Measurements from ENCODE around the gene MYL5. TPM values are rescaled to one million over a fixed set of nuclear protein-coding genes. Genes with fewer than 3 reads are reported as not detected.
A peak's percentile ranks its signal among the peaks of the same experiment; 100 is the strongest.

The MYL5 gene
- total and polyA plus RNA-seq, 2 of the 13 experiments (the other 11 are each of a cell fraction or from before 2014, with no cell fraction given), result 6.5 to 16.0 TPM

DNA sequence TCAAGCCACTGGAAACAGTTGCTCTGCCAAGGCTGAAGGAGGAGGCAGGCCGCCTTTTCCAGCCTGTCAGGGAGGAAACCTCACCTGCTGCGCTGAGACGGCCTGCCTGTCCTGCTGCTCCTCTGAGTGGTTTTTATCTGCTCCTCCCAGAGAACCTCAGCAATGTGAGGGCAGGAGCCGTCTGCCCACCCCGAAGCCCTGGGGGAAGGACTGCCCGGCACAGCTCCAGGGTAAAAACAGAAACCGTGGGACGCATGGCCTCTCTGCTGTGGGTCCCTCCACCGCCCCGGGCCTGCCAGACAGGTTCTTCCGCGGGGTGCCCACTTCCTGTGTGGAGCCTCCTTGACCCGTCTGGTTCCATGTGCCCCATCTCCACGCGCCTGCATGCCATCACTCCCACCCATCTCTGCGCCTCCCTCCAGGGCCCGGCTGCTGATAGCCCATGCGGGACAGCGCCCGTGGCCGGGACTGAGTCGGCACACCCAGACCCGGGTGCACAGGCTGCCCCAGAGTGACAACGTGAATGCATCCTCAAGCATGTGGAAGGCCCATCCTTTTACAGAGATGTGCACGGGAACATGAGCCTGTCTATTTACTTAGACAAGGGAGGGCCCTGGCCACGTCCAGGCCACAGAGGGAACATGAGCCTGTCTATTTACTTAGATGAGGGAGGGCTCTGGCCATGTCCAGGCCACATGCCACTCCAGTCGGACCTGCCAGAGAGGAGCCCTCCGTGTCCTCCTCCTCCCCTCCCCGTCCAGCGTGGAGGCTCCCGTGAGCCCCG, 18.6 kb downstream of the MYL5 start (continued):
- TF ChIP-seq EP300 (IDR thresholded peaks at IDR 0.05; ENCODE audit: low read depth in 2 of 2, low read length in 2 of 2) (peak in 1 of 2 experiments; percentile 53; a peak in 1 of 4 replicates), EP300 (CRISPR knock-in tag; IDR thresholded peaks at IDR 0.05; ENCODE audit: borderline replicate concordance) (peak; percentile 67; the same call in 1 of the 2 replicates), NCOA1 (CRISPR knock-in tag; IDR thresholded peaks at IDR 0.05) (no peak), HOXD1 (CRISPR knock-in tag; IDR thresholded peaks at IDR 0.05) (0 out of 2 replicates have a peak, but pooled peaks have one; percentile 37), RBM22 (optimal IDR thresholded peaks at IDR 0.05; ENCODE audit: low read length) (no peak), ZNF772 (CRISPR knock-in tag; IDR thresholded peaks at IDR 0.05) (no peak), RNF2 (conservative IDR thresholded peaks at IDR 0.05; ENCODE audit: low read depth) (peak; percentile 77), NFKB2 (CRISPR knock-in tag; IDR thresholded peaks at IDR 0.05; ENCODE audit: borderline replicate concordance) (no peak; the same call in 1 of the 2 replicates), KDM3A (CRISPR knock-in tag; IDR thresholded peaks at IDR 0.05; ENCODE audit: low read depth) (no peak; the same call in 1 of the 2 replicates), ZNF768 (CRISPR knock-in tag; IDR thresholded peaks at IDR 0.05) (peak; percentile 35; the same call in 1 of the 2 replicates), ZNF75D (CRISPR knock-in tag; IDR thresholded peaks at IDR 0.05; ENCODE audit: borderline replicate concordance) (no peak), DR1 (CRISPR knock-in tag; IDR thresholded peaks at IDR 0.05) (no peak), REL (CRISPR knock-in tag; conservative IDR thresholded peaks at IDR 0.05) (no peak), SP5 (CRISPR knock-in tag; IDR thresholded peaks at IDR 0.05; ENCODE audit: borderline replicate concordance, low read depth) (peak; percentile 75), DPF2 (CRISPR knock-in tag; IDR thresholded peaks at IDR 0.05; ENCODE audit: borderline replicate concordance, low read depth) (no peak), PHF8 (CRISPR knock-in tag; IDR thresholded peaks at IDR 0.05) (no peak), SIN3A (IDR thresholded peaks at IDR 0.05; ENCODE audit: borderline replicate concordance, low read depth, low read length) (no peak), RFXANK (CRISPR knock-in tag; IDR thresholded peaks at IDR 0.05) (no peak), POLR2A (IDR thresholded peaks at IDR 0.05; ENCODE audit: insufficient read depth in 1 of 2, low read depth in 2 of 2, low read length in 2 of 2) (no peak), NR1H2 (CRISPR knock-in tag; IDR thresholded peaks at IDR 0.05; ENCODE audit: borderline replicate concordance, low read depth) (no peak), ZNF672 (CRISPR knock-in tag; IDR thresholded peaks at IDR 0.05) (no peak), ZNF230 (CRISPR knock-in tag; IDR thresholded peaks at IDR 0.05) (no peak), ZNF563 (CRISPR knock-in tag; IDR thresholded peaks at IDR 0.05) (peak; percentile 56; the same call in 1 of the 2 replicates)
- TF ChIP-seq, protein P1, sequence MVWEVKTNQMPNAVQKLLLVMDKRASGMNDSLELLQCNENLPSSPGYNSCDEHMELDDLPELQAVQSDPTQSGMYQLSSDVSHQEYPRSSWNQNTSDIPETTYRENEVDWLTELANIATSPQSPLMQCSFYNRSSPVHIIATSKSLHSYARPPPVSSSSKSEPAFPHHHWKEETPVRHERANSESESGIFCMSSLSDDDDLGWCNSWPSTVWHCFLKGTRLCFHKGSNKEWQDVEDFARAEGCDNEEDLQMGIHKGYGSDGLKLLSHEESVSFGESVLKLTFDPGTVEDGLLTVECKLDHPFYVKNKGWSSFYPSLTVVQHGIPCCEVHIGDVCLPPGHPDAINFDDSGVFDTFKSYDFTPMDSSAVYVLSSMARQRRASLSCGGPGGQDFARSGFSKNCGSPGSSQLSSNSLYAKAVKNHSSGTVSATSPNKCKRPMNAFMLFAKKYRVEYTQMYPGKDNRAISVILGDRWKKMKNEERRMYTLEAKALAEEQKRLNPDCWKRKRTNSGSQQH (CRISPR knock-in tag; IDR thresholded peaks at IDR 0.05; ENCODE audit: low read depth), result no peak
- TF ChIP-seq, protein P2, sequence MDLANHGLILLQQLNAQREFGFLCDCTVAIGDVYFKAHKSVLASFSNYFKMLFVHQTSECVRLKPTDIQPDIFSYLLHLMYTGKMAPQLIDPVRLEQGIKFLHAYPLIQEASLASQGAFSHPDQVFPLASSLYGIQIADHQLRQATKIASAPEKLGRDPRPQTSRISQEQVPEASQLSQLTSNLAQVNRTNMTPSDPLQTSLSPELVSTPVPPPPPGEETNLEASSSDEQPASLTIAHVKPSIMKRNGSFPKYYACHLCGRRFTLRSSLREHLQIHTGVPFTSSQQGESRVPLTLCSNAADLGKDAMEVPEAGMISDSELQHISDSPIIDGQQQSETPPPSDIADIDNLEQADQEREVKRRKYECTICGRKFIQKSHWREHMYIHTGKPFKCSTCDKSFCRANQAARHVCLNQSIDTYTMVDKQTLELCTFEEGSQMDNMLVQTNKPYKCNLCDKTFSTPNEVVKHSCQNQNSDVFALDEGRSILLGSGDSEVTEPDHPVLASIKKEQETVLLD (CRISPR knock-in tag; IDR thresholded peaks at IDR 0.05; ENCODE audit: low read depth), result no peak
- TF ChIP-seq, protein P3, sequence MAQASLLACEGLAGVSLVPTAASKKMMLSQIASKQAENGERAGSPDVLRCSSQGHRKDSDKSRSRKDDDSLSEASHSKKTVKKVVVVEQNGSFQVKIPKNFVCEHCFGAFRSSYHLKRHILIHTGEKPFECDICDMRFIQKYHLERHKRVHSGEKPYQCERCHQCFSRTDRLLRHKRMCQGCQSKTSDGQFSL (CRISPR knock-in tag; IDR thresholded peaks at IDR 0.05), result no peak
- TF ChIP-seq, protein P4, sequence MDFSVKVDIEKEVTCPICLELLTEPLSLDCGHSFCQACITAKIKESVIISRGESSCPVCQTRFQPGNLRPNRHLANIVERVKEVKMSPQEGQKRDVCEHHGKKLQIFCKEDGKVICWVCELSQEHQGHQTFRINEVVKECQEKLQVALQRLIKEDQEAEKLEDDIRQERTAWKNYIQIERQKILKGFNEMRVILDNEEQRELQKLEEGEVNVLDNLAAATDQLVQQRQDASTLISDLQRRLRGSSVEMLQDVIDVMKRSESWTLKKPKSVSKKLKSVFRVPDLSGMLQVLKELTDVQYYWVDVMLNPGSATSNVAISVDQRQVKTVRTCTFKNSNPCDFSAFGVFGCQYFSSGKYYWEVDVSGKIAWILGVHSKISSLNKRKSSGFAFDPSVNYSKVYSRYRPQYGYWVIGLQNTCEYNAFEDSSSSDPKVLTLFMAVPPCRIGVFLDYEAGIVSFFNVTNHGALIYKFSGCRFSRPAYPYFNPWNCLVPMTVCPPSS (IDR thresholded peaks at IDR 0.05), result no peak
